ENCODE data around the gene CBFA2T3.

Gene CBFA2T3

GRCh38 chr16:88993946-88994600 is 17.1 kb upstream of the CBFA2T3 start:
- H3K4me3 Mint-ChIP-seq = no peak overlapping the region
- H3K4me1 Mint-ChIP-seq = peaks cover 3% of the 10 kb centered on the region
- H3K9me3 Mint-ChIP-seq = peaks cover 12% of the 10 kb centered on the region
- peaks cover 30% of the 10 kb centered on the region for H3K27me3 Mint-ChIP-seq (ENCODE audit: low read depth)
- H3K36me3 Mint-ChIP-seq (ENCODE audit: low read depth) = peaks cover 7% of the 10 kb centered on the region
- no peak overlapping the region for H3K27ac Mint-ChIP-seq
- TF ChIP-seq CTCF (IDR thresholded peaks at IDR 0.05; ENCODE audit: unreplicated experiment in 3 of 3) = no peak

GRCh38 chr16:88993166-88993761 is 16.3 kb upstream of the CBFA2T3 start:
- Mint-ChIP-seq H3K4me3 (no peak overlapping the region), H3K36me3 (ENCODE audit: low read depth) (peaks cover 4% of the 10 kb centered on the region), H3K27me3 (ENCODE audit: low read depth) (peaks cover 28% of the 10 kb centered on the region), H3K4me1 (peaks cover 3% of the 10 kb centered on the region), H3K9me3 (peaks cover 9% of the 10 kb centered on the region), H3K27ac (no peak overlapping the region)
- no peak for TF ChIP-seq CTCF (IDR thresholded peaks at IDR 0.05; ENCODE audit: unreplicated experiment in 3 of 3)

- Mint-ChIP-seq H3K4me3 (no peak overlapping the region), H3K27ac (no peak overlapping the region), H3K4me1 (peaks cover 3% of the 10 kb centered on the region)
Observed at GRCh38 chr16:88992351-88993165, 15.6 kb upstream of the CBFA2T3 start.

GRCh38 chr16:88991813-88992350 is 14.9 kb upstream of the CBFA2T3 start:
- peaks cover 31% of the 10 kb centered on the region for H3K27me3 Mint-ChIP-seq (ENCODE audit: low read depth)
- H3K9me3 Mint-ChIP-seq = no peaks in the 10 kb centered on the region
- no peaks in the 10 kb centered on the region for H3K36me3 Mint-ChIP-seq (ENCODE audit: low read depth)

More at GRCh38 chr16:88992351-88993165, 15.6 kb upstream of the CBFA2T3 start:
- peaks cover 27% of the 10 kb centered on the region for H3K27me3 Mint-ChIP-seq (ENCODE audit: low read depth)
- no peak for TF ChIP-seq CTCF (IDR thresholded peaks at IDR 0.05; ENCODE audit: unreplicated experiment in 3 of 3)
- H3K36me3 Mint-ChIP-seq (ENCODE audit: low read depth) = peaks cover 2% of the 10 kb centered on the region
- H3K9me3 Mint-ChIP-seq = peaks cover 2% of the 10 kb centered on the region

More at GRCh38 chr16:88991813-88992350, 14.9 kb upstream of the CBFA2T3 start:
- Mint-ChIP-seq H3K4me1 (peaks cover 3% of the 10 kb centered on the region), H3K4me3 (no peak overlapping the region), H3K27ac (no peak overlapping the region)
- TF ChIP-seq CTCF (IDR thresholded peaks at IDR 0.05; ENCODE audit: unreplicated experiment in 3 of 3) = no peak

All from nephron (organoid).